K562 (cell line): Measurements from ENCODE around the gene GPR37L1. TPM values are rescaled to one million over a fixed set of nuclear protein-coding genes. Genes with fewer than 3 reads are reported as not detected.

Experiments used
- ATAC-seq: fragments of 200-7000 bp; cut with Tn5 transposase; 3 replicates; pipeline ENCODE4 v1.9.1; 2020; ENCODE audit warnings: moderate library complexity
- BruUV-seq: library from RNA; stranded (reverse); fragments of 400-500 nt; replicated peaks from 2 replicates; lab custom pipeline; 2021; lab: Mats Ljungman, UMichigan
- CTCF ChIA-PET: fragments of 300-600 bp; formaldehyde crosslinking; extraction: SDS; loops from one replicate; lab custom pipeline; 2021; ENCODE audit warnings: low intra/inter-chr PET ratio; lab: Yijun Ruan, JAX
- POLR2A ChIA-PET: fragments of 300-600, 350-650 bp; sonication (Branson Sonifier 250); formaldehyde crosslinking; extraction: SDS; loops from one replicate; lab custom pipeline; 2021; ENCODE audit warnings: antibody characterized with exemption, inconsistent platforms; lab: Yijun Ruan, JAX
- DNase-seq, 4 experiments: peaks; one replicate each; pipeline versions ENCODE4 v3.0.0 to v3.0.0-alpha.2; 2011 to 2018; ENCODE audit warnings: low spot score in 3 of 4, mixed read lengths in 3 of 4; ENCODE audit errors: extremely low read depth in 1 of 4
- FAIRE-seq: peaks from 2 replicates; lab custom pipeline; 2011; peaks lifted over from hg19 to GRCh38; lab: Jason Lieb, UNC
- H2AFZ ChIP-seq: 2 replicates; pipeline ENCODE4 v1.6.0; 2011; ENCODE audit warnings: low read depth, low read length, control low read depth, inconsistent platforms
- H3K27ac ChIP-seq: fragments of 200-600 bp; 3 replicates; pipeline ENCODE4 v1.8.0; 2011; ENCODE audit warnings: low read depth, mild to moderate bottlenecking, control low read depth, inconsistent platforms, low read length, moderate library complexity, mixed read lengths; ENCODE audit errors: extremely low read depth
- H3K27me3 ChIP-seq, 2 experiments: fragments of 300-600 bp in 1 of 2; 2 replicates in 1 of 2; 3 replicates in 1 of 2; pipeline versions ENCODE4 v1.6.0 to v1.8.0; 2011; ENCODE audit warnings: inconsistent platforms in 2 of 2, low read length in 2 of 2, mild to moderate bottlenecking in 1 of 2, mixed read lengths in 1 of 2, moderate library complexity in 1 of 2; ENCODE audit not compliant: control insufficient read depth in 2 of 2, insufficient read depth in 2 of 2
- H3K36me3 ChIP-seq: fragments of 300-600 bp; 3 replicates; pipeline ENCODE4 v1.8.0; 2011; ENCODE audit warnings: mild to moderate bottlenecking, low read length, inconsistent platforms; ENCODE audit not compliant: control insufficient read depth, insufficient read depth
- H3K4me1 ChIP-seq, 2 experiments: fragments of 200-600 bp in 1 of 2; replicated peaks in 1 of 2; 2 replicates in 1 of 2; 3 replicates in 1 of 2; pipeline versions ENCODE4 v1.5.1 to v1.8.0; 2011; ENCODE audit warnings: inconsistent platforms in 2 of 2, low read length in 2 of 2, mild to moderate bottlenecking in 1 of 2, mixed read lengths in 1 of 2, moderate library complexity in 1 of 2; ENCODE audit not compliant: control insufficient read depth in 2 of 2, insufficient read depth in 2 of 2
- H3K4me2 ChIP-seq: 2 replicates; pipeline ENCODE4 v1.6.1; 2011; ENCODE audit warnings: low read length, control low read depth, inconsistent platforms, mixed read lengths; ENCODE audit not compliant: insufficient read depth
- H3K4me3 ChIP-seq: fragments of 200-600 bp; sonication (generic), shearing (Covaris generic); 2 replicates; pipeline ENCODE4 v1.5.1; 2016; ENCODE audit warnings: control low read depth, inconsistent platforms
- H3K79me2 ChIP-seq: fragments of 200-600 bp; 3 replicates; pipeline ENCODE4 v1.8.0; 2011; ENCODE audit warnings: low read length, inconsistent platforms; ENCODE audit not compliant: control insufficient read depth, insufficient read depth
- H3K9ac ChIP-seq, 2 experiments: 2 replicates each; pipeline versions ENCODE4 v1.6.0 to v1.6.1; 2011; ENCODE audit warnings: low read depth in 2 of 2, low read length in 2 of 2, control low read depth in 1 of 2, inconsistent platforms in 1 of 2, mild to moderate bottlenecking in 1 of 2, mixed read lengths in 1 of 2; ENCODE audit not compliant: insufficient read depth in 1 of 2
- H3K9me1 ChIP-seq: one replicate; pipeline ENCODE4 v1.6.0; 2011; ENCODE audit warnings: inconsistent platforms, mild to moderate bottlenecking, low read length, moderate library complexity; ENCODE audit not compliant: control insufficient read depth, insufficient read depth
- H3K9me3 ChIP-seq: replicated peaks from 2 replicates; pipeline ENCODE4 v1.5.1; 2011; ENCODE audit warnings: low read depth, low read length, inconsistent platforms; ENCODE audit not compliant: control insufficient read depth, insufficient read depth
- H4K20me1 ChIP-seq: replicated peaks from 2 replicates; pipeline ENCODE4 v1.6.1; 2011; ENCODE audit warnings: low read length, inconsistent platforms, mixed read lengths; ENCODE audit not compliant: control insufficient read depth, insufficient read depth
- BCL6 ChIP-seq: fragments of 250-450 bp; sonication (Bioruptor Pico); IDR thresholded peaks from 2 replicates; pipeline ENCODE4 v1.4.0; 2020
- BCLAF1 ChIP-seq, 2 experiments: fragments of 450-650 bp in 1 of 2; IDR thresholded peaks; 2 replicates each; pipeline ENCODE4 v1.6.1; 2011 to 2017; ENCODE audit warnings: low read depth in 2 of 2, antibody characterized with exemption in 1 of 2, borderline replicate concordance in 1 of 2, low read length in 1 of 2, mild to moderate bottlenecking in 1 of 2, mixed read lengths in 1 of 2; ENCODE audit not compliant: control insufficient read depth in 1 of 2
- CREB5 ChIP-seq: fragments of 250-450 bp; sonication (Bioruptor Pico); IDR thresholded peaks from 2 replicates; pipeline ENCODE4 v1.5.0; 2020; ENCODE audit warnings: mild to moderate bottlenecking
- RBM34 ChIP-seq: fragments of 200-400 bp; formaldehyde crosslinking; IDR thresholded peaks from 2 replicates; pipeline ENCODE4 v1.6.1; 2018; ENCODE audit warnings: low read length, borderline replicate concordance; ENCODE audit not compliant: insufficient read depth
- ZBTB17 ChIP-seq: fragments of 450-650 bp; formaldehyde crosslinking; IDR thresholded peaks from 2 replicates; pipeline ENCODE4 v1.4.0; 2020; ENCODE audit warnings: mild to moderate bottlenecking
- ZBTB26 ChIP-seq: fragments of 450-650 bp; formaldehyde crosslinking; IDR thresholded peaks from 2 replicates; pipeline ENCODE4 v1.4.0; 2022; ENCODE audit warnings: missing genetic modification characterization
- ZC3H11A ChIP-seq: IDR thresholded peaks from 2 replicates; pipeline ENCODE4 v1.6.1; 2012; ENCODE audit warnings: low read depth, low read length, improper control_type of control experiment
- ZHX1 ChIP-seq: fragments of 150-350 bp; conservative IDR thresholded peaks from 2 replicates; pipeline ENCODE4 v1.6.1; 2014; ENCODE audit warnings: low read length
- ZNF165 ChIP-seq: fragments of 250-450 bp; sonication (Bioruptor Pico); IDR thresholded peaks from 2 replicates; pipeline ENCODE4 v1.4.0; 2020; ENCODE audit warnings: borderline replicate concordance
- ZNF282 ChIP-seq: sonication (generic); formaldehyde crosslinking; IDR thresholded peaks from 2 replicates; pipeline ENCODE4 v1.8.1; 2023; ENCODE audit warnings: missing genetic modification reagents
- WGBS: fragments of 100-300 bp; shearing (Covaris generic); methylation state at CpG from one replicate; pipeline ENCODE4 v1.1.6; 2016; ENCODE audit warnings: low coverage, mixed read lengths; ENCODE audit not compliant: insufficient coverage; ENCODE audit errors: missing lambda C conversion rate; 5-methylcytosine and 5-hydroxymethylcytosine counted together
- in situ Hi-C: fragments of 300-500 bp; cut with MboI; formaldehyde crosslinking; loops from 4 replicates; pipeline ENCODE4 v1.15.0; 2018; ENCODE audit warnings: inconsistent platforms, mixed read lengths
- intact Hi-C: fragments of 100-400 bp; cut with micrococcal nuclease; formaldehyde crosslinking; loops from 2 replicates; pipeline ENCODE4 v1.14.2; 2022
- polyA plus RNA-seq, 8 experiments: library from polyadenylated mRNA; depleted of rRNA in 4 of 8; stranded (reverse) in 5 of 8; unstranded in 3 of 8; fragments of >200 nt; fragmentation: Nextera tagmentation in 2 of 8; fragmentation: Illumina TruSeq in 1 of 8; extraction: Ambion mirVana in 2 of 8; extraction: Trizol in 1 of 8; gene quantifications; 2 replicates each; pipeline versions ENCODE4 v1.2.1 to v1.2.3, GENCODE V29; 2011 to 2014; ENCODE audit warnings: inconsistent platforms in 1 of 8, missing spikeins in 1 of 8
- total RNA-seq, 7 experiments: library from RNA; depleted of rRNA in 6 of 7; stranded (reverse); fragments of >200 nt in 6 of 7; fragmentation: Illumina TruSeq in 2 of 7; extraction: Trizol in 2 of 7; gene quantifications; 2 replicates each; pipeline versions ENCODE4 v1.2.1 to v1.2.3, GENCODE V29; 2011 to 2021; ENCODE audit warnings: low replicate concordance in 1 of 7

The GPR37L1 gene
- total and polyA plus RNA-seq, 9 of the 15 experiments (the other 6 are each of a cell fraction or from before 2014, with no cell fraction given), result not detected

- no TSS peak for BruUV-seq
- H3K4me1 ChIP-seq, result peaks cover 40 to 62% of the 10 kb centered on the region in 2 experiments
- CTCF ChIA-PET, result no interaction called here
- no peak for TF ChIP-seq ZNF282 (CRISPR knock-in tag)
- TF ChIP-seq ZBTB26 (CRISPR knock-in tag), result no peak
- TF ChIP-seq ZC3H11A, result no peak
- no peak for TF ChIP-seq RBM34
- TF ChIP-seq ZBTB17 (CRISPR knock-in tag), result no peak
- no peak for TF ChIP-seq BCLAF1 (IDR thresholded peaks at IDR 0.05; ENCODE audit: borderline replicate concordance in 1 of 2, control insufficient read depth in 1 of 2, low read depth in 2 of 2, low read length in 1 of 2)
- TF ChIP-seq CREB5 (CRISPR knock-in tag), result no peak
- TF ChIP-seq ZHX1, result no peak
- no peak for TF ChIP-seq BCL6 (CRISPR knock-in tag)
- no peak for TF ChIP-seq ZNF165 (CRISPR knock-in tag)
These were observed 45.1 kb downstream of the GPR37L1 start for GRCh38 chr1:202167708-202168415.

More at GRCh38 chr1:202167708-202168415, 45.1 kb downstream of the GPR37L1 start:
- H3K9ac ChIP-seq, result peak overlapping the region in 1 of 2 experiments; percentile 72; a peak in 2 of 4 replicates
- WGBS, result 87% methylated on average over 16 of the region's 18 CpGs
- in situ Hi-C loops, result no loop called here
- no peaks in the 10 kb centered on the region for H3K27me3 ChIP-seq
- no peak overlapping the region for H3K27ac ChIP-seq
- POLR2A ChIA-PET, result interaction anchor here (0.6 kb wide), 1 partner anchor 11 kb away, joined by 3 read pairs; no protein-coding TSS in a partner anchor
- H3K36me3 ChIP-seq, result peaks cover 40% of the 10 kb centered on the region; the same call in 2 of the 3 replicates
- H3K9me1 ChIP-seq, result no peaks in the 10 kb centered on the region
- H3K9me3 ChIP-seq, result no peaks in the 10 kb centered on the region
- FAIRE-seq, result no peak
- peaks cover 47% of the 10 kb centered on the region for H3K79me2 ChIP-seq
- no peak for DNase-seq
- no peak overlapping the region; the same call in 1 of the 2 replicates for H2AFZ ChIP-seq
- H3K4me2 ChIP-seq, result no peak overlapping the region
- no peak for ATAC-seq
- intact Hi-C loops, result no loop called here
- no peak overlapping the region for H3K4me3 ChIP-seq
- no peaks in the 10 kb centered on the region for H4K20me1 ChIP-seq
